ENCODE results near the gene PABPC1L. TPM values are rescaled to one million over a fixed set of nuclear protein-coding genes. Genes with fewer than 3 reads are reported as not detected.
A peak's percentile ranks its signal among the peaks of the same experiment; 100 is the strongest.

The PABPC1L gene
- total and polyA plus RNA-seq, 2 of the 13 experiments (the other 11 are each of a cell fraction or from before 2014, with no cell fraction given): 30.8 to 252 TPM

GRCh38 chr20:44885392-44886265 lies 24.2 kb upstream of the PABPC1L start, which contains the start of gene YWHAB (continued):
- peak; percentile 75; the same call in 1 of the 2 replicates for TF ChIP-seq SAFB2 (CRISPR knock-in tag; IDR thresholded peaks at IDR 0.05; ENCODE audit: borderline replicate concordance, low read depth)
- TF ChIP-seq ZNF629 (CRISPR knock-in tag; conservative IDR thresholded peaks at IDR 0.05): no peak
- TF ChIP-seq MXD4 (CRISPR knock-in tag; IDR thresholded peaks at IDR 0.05): peak; percentile 76
- peak; percentile 35; the same call in 1 of the 2 replicates for TF ChIP-seq MLXIP (CRISPR knock-in tag; IDR thresholded peaks at IDR 0.05; ENCODE audit: borderline replicate concordance)
- peak; percentile 91; the same call in 1 of the 2 replicates for TF ChIP-seq THAP8 (CRISPR knock-in tag; IDR thresholded peaks at IDR 0.05; ENCODE audit: borderline replicate concordance)
- peak; percentile 82 for TF ChIP-seq ZNF768 (CRISPR knock-in tag; IDR thresholded peaks at IDR 0.05)
- peak; percentile 82; the same call in 1 of the 2 replicates for TF ChIP-seq TERF1 (CRISPR knock-in tag; IDR thresholded peaks at IDR 0.05)
- TF ChIP-seq ZBTB42 (CRISPR knock-in tag; IDR thresholded peaks at IDR 0.05): no peak; the same call in 1 of the 2 replicates
- TF ChIP-seq ZBTB3 (CRISPR knock-in tag; IDR thresholded peaks at IDR 0.05; ENCODE audit: borderline replicate concordance, low read depth): no peak
- peak; percentile 95; the same call in 1 of the 2 replicates for TF ChIP-seq NFKB2 (CRISPR knock-in tag; IDR thresholded peaks at IDR 0.05; ENCODE audit: borderline replicate concordance)
- no peak for TF ChIP-seq MAFK (conservative IDR thresholded peaks at IDR 0.05 in 1 of 2, IDR thresholded peaks at IDR 0.05 in 1 of 2; ENCODE audit: low read length in 2 of 2)
- no peak for TF ChIP-seq KLF13 (CRISPR knock-in tag; IDR thresholded peaks at IDR 0.05)
- peak; percentile 98 for TF ChIP-seq POLR2G (IDR thresholded peaks at IDR 0.05; ENCODE audit: low read depth, low read length)
- no peak for TF ChIP-seq DDIT3 (CRISPR knock-in tag; IDR thresholded peaks at IDR 0.05)
- TF ChIP-seq FOXO4 (CRISPR knock-in tag; conservative IDR thresholded peaks at IDR 0.05): no peak
- TF ChIP-seq ZBTB26 (CRISPR knock-in tag; IDR thresholded peaks at IDR 0.05; ENCODE audit: borderline replicate concordance): no peak; the same call in 1 of the 2 replicates
- peak; percentile 88; the same call in 1 of the 2 replicates for TF ChIP-seq AKAP8 (CRISPR knock-in tag; IDR thresholded peaks at IDR 0.05)
- TF ChIP-seq MYPOP (CRISPR knock-in tag; IDR thresholded peaks at IDR 0.05): no peak

Measured in HepG2 (cell line).